ENCODE data around the gene IGSF5.
"Not testable (repeated sequence)": the region's sequence is repeated elsewhere in the genome, so short reads cannot be mapped to it uniquely, and the experiment has no call there.

Gene IGSF5

GRCh38 chr21:39738566-39738965, 6.4 kb upstream of the IGSF5 start:
- no peak for DNase-seq (ENCODE audit: low read depth in 3 of 3)

GRCh38 chr21:39739531-39739930, 5.5 kb upstream of the IGSF5 start:
- not testable (repeated sequence) for DNase-seq (ENCODE audit: low read depth in 3 of 3)

GRCh38 chr21:39742561-39742960, 2.4 kb upstream of the IGSF5 start:
- DNase-seq (ENCODE audit: low read depth in 3 of 3) = not testable (repeated sequence)

GRCh38 chr21:39745332-39745731, 349 bp downstream of the IGSF5 start:
- not testable (repeated sequence) for DNase-seq (ENCODE audit: low read depth in 3 of 3)

GRCh38 chr21:39750670-39751069, 5.7 kb downstream of the IGSF5 start:
- no peak for DNase-seq (ENCODE audit: low read depth in 3 of 3)

- DNase-seq (ENCODE audit: low read depth in 3 of 3) = no peak
These were observed 9.8 kb downstream of the IGSF5 start for GRCh38 chr21:39754811-39755210.

- no peak for DNase-seq (ENCODE audit: low read depth in 3 of 3)
These were observed 11.3 kb downstream of the IGSF5 start for GRCh38 chr21:39756285-39756684.

- no peak for DNase-seq (ENCODE audit: low read depth in 3 of 3)
These were observed 18.4 kb downstream of the IGSF5 start for GRCh38 chr21:39763272-39763970.

GRCh38 chr21:39774227-39774626, 29.2 kb downstream of the IGSF5 start:
- DNase-seq (ENCODE audit: low read depth in 3 of 3) = no peak

- no peak for DNase-seq (ENCODE audit: low read depth in 3 of 3)
These were observed 30.8 kb downstream of the IGSF5 start for GRCh38 chr21:39775816-39776215.

- no peak for DNase-seq (ENCODE audit: low read depth in 3 of 3)
These were observed 31.6 kb downstream of the IGSF5 start for GRCh38 chr21:39776589-39776988.

GRCh38 chr21:39781331-39781730, 36.3 kb downstream of the IGSF5 start:
- no peak for DNase-seq (ENCODE audit: low read depth in 3 of 3)

GRCh38 chr21:39788383-39788782, 43.4 kb downstream of the IGSF5 start:
- DNase-seq (ENCODE audit: low read depth in 3 of 3) = no peak

- no peak for DNase-seq (ENCODE audit: low read depth in 3 of 3)
These were observed 51.5 kb downstream of the IGSF5 start for GRCh38 chr21:39796466-39796865.

- DNase-seq (ENCODE audit: low read depth in 3 of 3) = no peak
These were observed 54.2 kb downstream of the IGSF5 start for GRCh38 chr21:39799178-39799577.

- no peak for DNase-seq (ENCODE audit: low read depth in 3 of 3)
These were observed 55.3 kb downstream of the IGSF5 start for GRCh38 chr21:39800311-39800710.

- no peak for DNase-seq (ENCODE audit: low read depth in 3 of 3)
These were observed 57.2 kb downstream of the IGSF5 start for GRCh38 chr21:39802217-39802616.

- no peak for DNase-seq (ENCODE audit: low read depth in 3 of 3)
These were observed 58.4 kb downstream of the IGSF5 start for GRCh38 chr21:39803393-39803792.

- DNase-seq (ENCODE audit: low read depth in 3 of 3) = no peak
These were observed 59.3 kb downstream of the IGSF5 start for GRCh38 chr21:39804240-39804639.

- DNase-seq (ENCODE audit: low read depth in 3 of 3) = no peak
These were observed 61.0 kb downstream of the IGSF5 start for GRCh38 chr21:39805983-39806382.

- no peak for DNase-seq (ENCODE audit: low read depth in 3 of 3)
These were observed 62.8 kb downstream of the IGSF5 start for GRCh38 chr21:39807738-39808137.

GRCh38 chr21:39809936-39810335, 65.0 kb downstream of the IGSF5 start:
- no peak for DNase-seq (ENCODE audit: low read depth in 3 of 3)

GRCh38 chr21:39812983-39813382, 68.0 kb downstream of the IGSF5 start:
- DNase-seq (ENCODE audit: low read depth in 3 of 3) = no peak

GRCh38 chr21:39818557-39818956, 73.6 kb downstream of the IGSF5 start:
- DNase-seq (ENCODE audit: low read depth in 3 of 3) = no peak

Measured in stimulated activated CD4-positive, alpha-beta T cell treated with anti-CD3 and anti-CD28 coated beads, TNF-alpha, amount 100 ng/mL, for 24 hours (primary cell).